Measurements from ENCODE around the gene RPL28. TPM values are rescaled to one million over a fixed set of nuclear protein-coding genes. Genes with fewer than 3 reads are reported as not detected.

RPL28 gene
- total RNA-seq, 3 donors from 2014 or later, result 3,242 to 3,402 (median 3,363) TPM

DNA sequence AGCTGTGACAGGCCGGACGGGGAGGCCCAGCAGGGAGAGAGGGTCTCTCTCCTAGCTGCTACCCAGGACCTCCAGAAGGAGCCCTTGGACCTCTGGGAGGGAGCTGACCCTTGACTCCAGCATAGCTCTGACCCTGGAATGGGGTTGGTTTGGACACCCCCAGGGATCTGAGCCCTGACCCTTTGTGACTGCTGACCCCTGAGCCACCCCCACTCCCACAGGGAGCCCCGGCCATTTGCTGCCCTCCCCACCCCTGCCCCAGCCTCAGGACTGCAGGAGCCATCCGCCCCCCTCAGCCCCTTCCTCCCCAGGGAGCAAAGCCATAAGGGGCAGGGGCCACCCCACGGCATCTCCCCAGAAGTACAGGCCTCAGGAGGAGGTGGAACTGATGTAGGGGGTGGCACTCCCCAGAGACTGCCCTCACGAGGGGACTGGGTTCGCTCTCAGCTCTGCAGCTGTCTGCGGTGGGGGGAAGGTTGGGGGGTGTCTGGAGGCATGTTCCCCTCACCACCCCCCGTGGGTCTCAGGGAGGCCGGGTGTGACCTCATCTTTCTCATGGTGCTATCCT lies 38.2 kb upstream of the RPL28 start:
- ATAC-seq (no peak), DNase-seq (no peak)
- Mint-ChIP-seq H3K9me3 (no peaks in the 10 kb centered on the region), H3K4me1 (ENCODE audit: low read depth) (peaks cover 4% of the 10 kb centered on the region), H3K27me3 (ENCODE audit: low read depth) (peaks cover 23% of the 10 kb centered on the region), H3K4me3 (no peak overlapping the region), H3K36me3 (ENCODE audit: insufficient read depth) (peaks cover 6% of the 10 kb centered on the region)

DNA sequence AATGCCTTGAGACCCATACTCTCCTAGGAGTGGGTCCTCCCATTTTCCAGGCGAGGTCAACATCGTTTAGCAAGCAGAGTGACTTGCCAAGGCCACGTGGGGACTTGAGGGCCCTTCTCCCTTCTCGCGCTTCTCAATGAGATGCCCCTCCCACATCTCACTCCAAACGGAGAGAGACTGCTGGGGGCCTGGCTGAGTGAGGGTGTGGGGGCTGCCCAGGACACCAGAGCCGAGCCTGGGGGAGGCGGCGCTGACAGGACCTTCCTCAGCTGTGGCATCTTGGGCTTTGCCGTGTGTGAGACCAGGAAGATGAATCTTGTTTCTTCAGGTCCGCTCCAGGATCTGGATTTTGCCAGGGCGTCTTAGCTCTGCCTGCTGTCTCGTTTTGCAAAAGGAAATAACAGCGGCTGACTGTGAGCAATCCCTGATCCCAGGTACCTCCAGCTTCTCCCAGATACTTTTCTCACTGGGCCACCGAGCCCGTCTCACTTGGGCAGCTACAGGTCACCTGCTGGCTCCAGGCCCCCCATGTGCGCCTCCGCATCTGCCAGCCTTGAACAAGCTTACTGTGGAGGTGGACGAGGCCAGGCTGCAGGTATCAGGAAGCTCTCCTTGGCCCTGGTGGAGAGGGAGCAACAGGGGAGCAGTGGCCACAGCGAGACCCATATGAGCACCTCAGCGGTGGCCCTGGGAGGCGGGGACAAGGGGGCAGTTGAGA lies 37.3 kb upstream of the RPL28 start:
- H3K9me3 Mint-ChIP-seq, result no peaks in the 10 kb centered on the region
- ATAC-seq (no peak), DNase-seq (no peak)
- peaks cover 14% of the 10 kb centered on the region for H3K4me1 Mint-ChIP-seq (ENCODE audit: low read depth)
- H3K4me3 Mint-ChIP-seq, result no peak overlapping the region
- H3K27me3 Mint-ChIP-seq (ENCODE audit: low read depth), result peaks cover 32% of the 10 kb centered on the region
- H3K36me3 Mint-ChIP-seq (ENCODE audit: insufficient read depth), result peaks cover 6% of the 10 kb centered on the region

DNA sequence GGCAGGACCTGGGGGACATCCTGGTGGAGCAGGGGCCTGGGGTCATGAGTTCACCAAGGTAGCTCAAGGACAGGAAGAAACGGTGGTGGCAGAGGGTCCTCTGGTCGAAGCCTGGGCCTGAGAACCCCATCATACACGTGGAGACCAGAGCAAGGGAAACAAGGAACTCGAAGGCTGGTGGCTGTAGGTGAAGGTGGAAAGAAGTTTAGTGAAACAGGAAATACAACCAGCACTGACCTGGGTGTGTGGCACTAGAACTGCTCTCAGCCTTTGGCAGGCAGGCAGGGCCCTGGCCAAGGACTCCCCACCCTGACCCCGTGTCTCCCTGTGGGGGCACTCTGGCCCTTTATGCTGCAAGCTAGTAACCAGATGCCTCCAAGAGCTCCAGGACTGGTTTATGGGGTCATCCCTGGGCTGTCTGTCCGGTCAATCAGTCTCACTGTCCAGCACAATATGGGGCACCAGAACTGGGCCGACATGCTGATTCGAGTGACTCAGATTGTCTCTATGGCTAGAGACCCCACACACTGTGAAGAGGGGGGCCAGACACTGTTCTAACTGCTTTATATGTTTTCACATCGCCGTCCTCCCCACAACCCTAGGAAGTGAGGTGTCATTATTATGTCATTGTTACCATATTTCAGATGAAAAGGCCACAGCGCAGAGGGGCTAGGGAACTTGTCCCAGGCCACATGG lies 35.0 kb upstream of the RPL28 start:
- Mint-ChIP-seq H3K27me3 (ENCODE audit: low read depth) (peaks cover 38% of the 10 kb centered on the region), H3K36me3 (ENCODE audit: insufficient read depth) (no peaks in the 10 kb centered on the region), H3K4me1 (ENCODE audit: low read depth) (peaks cover 19% of the 10 kb centered on the region), H3K4me3 (no peak overlapping the region), H3K9me3 (no peaks in the 10 kb centered on the region)
- ATAC-seq (no peak), DNase-seq (no peak)

DNA sequence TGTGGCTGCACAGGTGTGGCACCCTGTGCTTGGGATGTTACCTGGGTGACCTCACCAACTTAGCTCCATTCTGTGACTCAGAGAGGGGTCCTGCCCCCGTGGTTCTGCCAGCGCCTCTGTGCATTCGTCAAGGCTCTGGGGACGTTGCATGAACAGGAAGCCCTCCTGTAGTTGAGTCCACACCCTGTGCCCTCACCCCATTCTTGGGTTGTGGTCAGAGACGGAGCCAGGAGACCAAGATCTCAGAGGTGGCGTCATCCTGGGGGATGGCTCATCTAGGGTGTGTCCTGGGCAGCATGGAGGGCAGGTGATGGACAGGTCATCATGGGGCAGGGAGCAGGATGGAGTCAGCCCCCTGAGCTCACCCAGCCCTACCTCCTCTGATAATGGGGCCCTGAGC lies 33.7 kb upstream of the RPL28 start:
- Mint-ChIP-seq H3K27me3 (ENCODE audit: low read depth) (peaks cover 44% of the 10 kb centered on the region), H3K4me3 (no peak overlapping the region), H3K4me1 (ENCODE audit: low read depth) (peaks cover 19% of the 10 kb centered on the region), H3K36me3 (ENCODE audit: insufficient read depth) (no peaks in the 10 kb centered on the region), H3K9me3 (no peaks in the 10 kb centered on the region)
- DNase-seq (no peak), ATAC-seq (no peak)

DNA sequence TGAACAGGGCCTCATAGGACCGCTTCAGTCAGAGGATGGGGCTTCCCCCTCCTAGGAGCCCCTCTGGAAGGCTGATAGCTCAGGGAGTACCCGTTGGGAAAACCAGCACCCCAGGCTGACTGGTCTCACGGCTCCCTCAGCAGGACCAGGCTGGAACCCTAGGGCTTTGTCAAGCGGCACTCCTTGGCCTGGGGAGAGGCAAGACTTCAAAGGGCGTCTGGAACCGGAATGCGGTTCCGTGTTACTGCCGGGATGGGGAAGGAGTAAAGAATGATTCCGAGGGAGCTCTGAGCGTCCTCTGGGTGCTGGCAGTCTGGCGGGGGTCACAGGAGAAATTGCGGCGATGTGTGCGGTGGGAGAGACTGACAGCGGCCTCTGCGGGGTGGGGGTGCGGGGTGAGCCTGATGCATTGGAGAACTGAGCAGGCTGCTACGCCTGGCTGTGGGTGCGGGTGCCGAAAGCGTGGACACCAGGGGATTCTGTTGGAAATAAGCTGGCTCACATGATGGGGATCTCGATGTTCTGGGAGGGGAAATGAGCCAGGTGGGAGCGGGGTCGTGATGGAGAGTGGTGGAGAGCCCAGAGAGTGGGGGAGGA lies 33.1 kb upstream of the RPL28 start:
- Mint-ChIP-seq H3K9me3 (no peaks in the 10 kb centered on the region), H3K4me1 (ENCODE audit: low read depth) (peaks cover 19% of the 10 kb centered on the region), H3K4me3 (peak overlapping the region; percentile 52), H3K36me3 (ENCODE audit: insufficient read depth) (no peaks in the 10 kb centered on the region), H3K27me3 (ENCODE audit: low read depth) (peaks cover 50% of the 10 kb centered on the region)
- DNase-seq (no peak), ATAC-seq (no peak)

DNA sequence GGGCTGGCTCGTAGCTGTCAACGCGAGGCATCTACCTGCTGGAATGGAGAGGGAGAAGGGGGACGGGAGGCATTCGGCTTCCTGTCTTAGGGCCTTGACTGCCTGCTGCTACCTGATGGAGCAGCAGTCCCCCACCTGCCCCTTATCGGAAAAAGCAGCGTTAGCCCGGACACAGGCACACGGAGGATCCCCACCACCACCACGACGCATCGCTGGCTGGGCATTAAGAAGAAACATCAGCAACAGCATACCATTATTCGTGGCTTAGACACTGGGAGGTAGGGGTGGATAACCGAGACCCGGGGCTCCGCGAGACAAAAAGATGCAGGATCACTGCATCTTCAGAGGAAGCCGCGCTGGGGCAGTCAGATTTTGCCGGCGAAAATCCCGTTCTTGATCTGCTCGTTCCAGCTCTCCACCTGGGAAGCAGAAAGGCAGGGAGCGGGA lies 32.4 kb upstream of the RPL28 start:
- H3K27me3 Mint-ChIP-seq (ENCODE audit: low read depth), result peaks cover 50% of the 10 kb centered on the region
- ATAC-seq (peak in 1 of 2 donors; percentile 16), DNase-seq (no peak)
- no peaks in the 10 kb centered on the region for H3K9me3 Mint-ChIP-seq
- no peaks in the 10 kb centered on the region for H3K36me3 Mint-ChIP-seq (ENCODE audit: insufficient read depth)
- H3K4me1 Mint-ChIP-seq (ENCODE audit: low read depth), result peaks cover 19% of the 10 kb centered on the region
- H3K4me3 Mint-ChIP-seq, result peak overlapping the region; percentile 75

DNA sequence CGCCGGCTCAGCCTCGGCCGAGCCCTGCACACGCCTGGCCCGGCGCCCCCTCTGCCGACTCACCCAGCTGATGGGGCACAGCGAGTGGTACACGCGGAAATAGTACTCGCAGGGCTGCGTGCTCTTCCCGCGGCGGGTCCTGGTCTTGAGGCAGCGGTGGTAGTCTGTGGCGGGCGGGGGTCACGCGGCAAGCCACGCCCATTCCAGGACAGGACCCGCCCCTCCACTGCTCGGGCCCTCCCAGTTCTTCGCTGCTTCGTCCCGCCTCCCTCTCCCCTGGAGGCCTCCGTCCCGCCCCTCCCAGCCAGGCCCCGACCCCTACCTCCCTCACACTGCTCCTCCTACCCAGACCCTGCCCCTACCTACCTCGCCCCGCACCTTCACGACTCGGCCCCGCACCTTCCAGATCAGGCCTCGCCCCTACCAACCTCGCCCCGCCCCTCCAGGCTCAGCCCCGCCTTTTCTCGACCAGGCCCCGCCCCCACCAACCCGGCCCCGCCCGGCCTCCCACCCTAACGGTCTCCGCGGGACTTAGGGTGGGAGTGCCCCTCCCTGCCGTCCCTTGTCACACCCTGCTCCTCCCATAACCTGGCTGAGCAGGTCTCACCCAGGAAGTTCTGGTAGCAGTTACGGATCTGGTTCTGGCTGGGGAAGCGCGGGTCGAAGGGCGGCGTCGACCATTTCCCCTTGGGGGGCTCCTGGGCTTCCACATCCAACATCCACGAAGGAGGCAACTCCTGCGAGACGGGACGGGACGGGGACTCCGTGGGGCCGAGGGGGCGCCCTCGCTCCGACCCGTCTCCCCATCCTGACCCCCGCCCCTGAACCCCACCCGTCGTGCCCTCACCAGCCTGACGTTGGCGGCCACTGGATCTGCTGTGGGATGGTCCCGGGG lies 31.7 kb upstream of the RPL28 start:
- no peaks in the 10 kb centered on the region for H3K9me3 Mint-ChIP-seq
- peaks cover 19% of the 10 kb centered on the region for H3K4me1 Mint-ChIP-seq (ENCODE audit: low read depth)
- peaks cover 53% of the 10 kb centered on the region for H3K27me3 Mint-ChIP-seq (ENCODE audit: low read depth)
- peak; percentile 84 to 85 for ATAC-seq
- H3K36me3 Mint-ChIP-seq (ENCODE audit: insufficient read depth), result no peaks in the 10 kb centered on the region
- peak; percentile 48 for DNase-seq
- peak overlapping the region; percentile 75 for H3K4me3 Mint-ChIP-seq

DNA sequence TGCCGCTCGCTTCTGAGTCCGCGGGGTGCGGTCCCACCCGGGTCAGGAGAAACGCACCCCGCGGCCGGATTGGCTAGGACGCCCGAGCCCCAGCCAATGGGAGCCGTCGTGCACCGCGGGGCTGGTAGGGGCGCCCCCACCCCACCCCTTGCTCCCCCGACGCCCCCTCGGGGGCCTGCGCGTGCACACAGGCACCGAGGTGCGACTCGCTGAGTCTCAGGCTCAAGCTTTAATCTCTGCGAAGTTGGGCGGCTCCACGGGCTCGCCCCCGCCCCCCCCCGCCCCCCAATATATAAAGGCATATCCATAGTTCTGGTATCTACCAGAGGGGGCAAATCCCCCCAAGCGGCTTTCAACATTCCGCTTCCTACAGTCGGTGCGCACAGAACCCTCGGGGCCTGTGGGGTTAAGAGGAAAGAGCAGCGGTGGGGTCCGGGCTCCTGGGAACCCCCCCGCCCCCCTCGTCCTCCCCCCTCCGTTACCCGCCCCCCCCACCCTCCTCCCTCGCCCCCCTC lies 31.0 kb upstream of the RPL28 start, which contains the start of gene COX6B2:
COX6B2 (minus strand) TSS at position 22 of the 515 bp plus-strand sequence. CDS start 198 bp downstream, outside the sequence.
- Mint-ChIP-seq H3K9me3 (no peaks in the 10 kb centered on the region), H3K4me1 (ENCODE audit: low read depth) (peaks cover 19% of the 10 kb centered on the region), H3K36me3 (ENCODE audit: insufficient read depth) (no peaks in the 10 kb centered on the region), H3K27me3 (ENCODE audit: low read depth) (peaks cover 53% of the 10 kb centered on the region), H3K4me3 (peak within 1 kb of the TSS; percentile 75)
- ATAC-seq (no peak), DNase-seq (no peak)

DNA sequence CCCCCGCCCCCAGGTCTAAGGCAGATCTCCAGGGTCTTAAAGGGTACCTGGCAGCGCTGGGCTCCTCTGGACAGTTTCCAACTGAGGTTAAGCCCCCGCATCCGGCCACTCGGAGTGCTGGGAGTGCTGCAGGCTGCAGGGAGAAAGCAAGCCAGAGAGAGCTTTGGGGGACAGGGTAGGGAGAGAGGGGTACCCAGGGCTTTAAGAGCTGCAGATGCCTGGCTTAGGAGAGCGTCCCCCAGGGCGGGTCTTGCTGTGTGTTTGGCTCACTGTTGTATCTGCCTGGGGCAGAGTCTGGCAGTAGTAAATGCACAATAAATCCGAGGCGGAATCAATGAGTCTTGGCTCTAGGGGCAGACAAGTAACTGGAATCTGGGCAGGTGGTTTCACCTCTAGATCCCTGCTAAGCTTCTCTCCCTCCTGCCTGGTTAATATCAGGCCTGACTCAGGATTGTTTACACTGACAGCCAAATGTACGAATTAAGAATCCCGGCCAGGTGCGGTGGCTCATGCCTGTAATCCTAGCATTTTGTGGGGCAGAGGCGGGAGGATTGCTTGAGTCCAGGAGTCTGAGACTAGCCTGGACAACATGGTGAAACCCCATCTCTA lies 30.4 kb upstream of the RPL28 start:
- ATAC-seq (no peak), DNase-seq (no peak)
- no peaks in the 10 kb centered on the region for H3K9me3 Mint-ChIP-seq
- H3K4me3 Mint-ChIP-seq, result no peak overlapping the region
- peaks cover 19% of the 10 kb centered on the region for H3K4me1 Mint-ChIP-seq (ENCODE audit: low read depth)
- peaks cover 52% of the 10 kb centered on the region for H3K27me3 Mint-ChIP-seq (ENCODE audit: low read depth)
- no peaks in the 10 kb centered on the region for H3K36me3 Mint-ChIP-seq (ENCODE audit: insufficient read depth)

DNA sequence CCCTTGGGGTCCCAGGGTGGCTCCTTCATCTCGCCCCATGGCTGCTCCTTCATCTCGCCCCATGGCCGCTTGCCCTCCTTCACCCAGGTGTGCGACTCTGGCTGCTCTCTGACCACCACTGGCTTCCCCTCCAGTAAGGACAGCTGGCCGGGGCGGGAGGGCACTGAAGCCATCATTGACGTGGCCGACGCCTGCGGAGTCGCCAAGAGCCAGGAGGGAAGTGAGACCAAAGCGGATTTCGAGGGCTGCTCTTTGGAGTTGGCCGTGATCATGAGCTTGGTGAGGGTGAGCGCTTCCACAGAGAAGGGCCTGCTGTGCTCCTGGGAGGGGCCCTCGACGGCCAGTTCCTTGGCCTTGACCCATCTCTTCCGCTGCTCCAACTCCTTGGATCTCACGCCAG lies 27.2 kb upstream of the RPL28 start:
- Mint-ChIP-seq H3K4me3 (no peak overlapping the region), H3K9me3 (no peaks in the 10 kb centered on the region), H3K36me3 (ENCODE audit: insufficient read depth) (no peaks in the 10 kb centered on the region), H3K27me3 (ENCODE audit: low read depth) (peaks cover 21% of the 10 kb centered on the region), H3K4me1 (ENCODE audit: low read depth) (peaks cover 6% of the 10 kb centered on the region)
- DNase-seq (no peak), ATAC-seq (no peak)

DNA sequence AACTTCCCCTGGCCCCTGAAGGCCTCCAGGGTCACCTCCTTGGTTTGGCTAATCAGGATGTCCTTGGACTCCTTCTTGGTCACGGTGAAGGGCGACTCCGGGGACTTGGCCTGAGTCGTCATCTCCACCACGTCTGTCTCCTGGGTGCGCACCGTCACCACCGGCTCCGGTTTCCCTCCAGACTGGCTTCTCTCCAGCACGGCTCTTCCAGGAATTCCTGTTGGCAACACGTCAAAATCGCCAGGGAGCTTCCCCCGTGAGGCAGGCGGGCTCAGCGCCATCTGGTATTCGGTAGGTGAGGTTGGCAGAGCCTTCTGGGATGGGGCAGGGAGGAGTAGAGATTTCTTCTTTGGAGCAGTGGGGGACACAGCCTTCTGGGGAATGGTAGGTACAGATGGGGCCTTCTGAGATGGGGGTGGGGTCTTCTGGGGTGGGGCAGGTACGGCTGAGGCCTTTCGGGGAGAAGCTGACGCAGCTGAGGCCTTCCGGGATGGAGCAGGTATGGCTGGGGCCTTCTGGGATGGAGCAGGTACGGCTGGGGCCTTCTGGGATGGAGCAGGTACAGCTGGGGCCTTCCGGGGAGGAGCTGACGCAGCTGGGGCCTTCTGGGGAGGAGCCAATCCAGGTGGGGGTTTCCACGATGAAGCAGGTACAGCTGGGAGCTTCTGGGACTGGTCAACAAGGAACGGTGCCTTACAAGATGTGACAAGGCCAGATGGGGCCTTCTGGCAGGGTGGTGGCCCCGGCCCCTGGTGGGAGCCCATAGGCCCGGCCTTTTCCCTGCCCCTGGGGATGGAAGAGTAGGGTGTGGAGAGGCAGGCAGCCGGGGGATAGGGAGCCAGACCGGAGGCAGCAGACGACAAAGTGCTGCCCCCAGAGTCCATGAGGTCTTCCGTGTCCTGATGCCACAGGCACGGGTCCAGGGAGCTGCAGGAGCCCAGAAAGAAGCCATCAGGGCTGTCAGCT lies 26.5 kb upstream of the RPL28 start:
- Mint-ChIP-seq H3K36me3 (ENCODE audit: insufficient read depth) (no peaks in the 10 kb centered on the region), H3K9me3 (no peaks in the 10 kb centered on the region), H3K4me3 (no peak overlapping the region), H3K27me3 (ENCODE audit: low read depth) (peaks cover 18% of the 10 kb centered on the region), H3K4me1 (ENCODE audit: low read depth) (peaks cover 2% of the 10 kb centered on the region)
- ATAC-seq (no peak), DNase-seq (no peak)

DNA sequence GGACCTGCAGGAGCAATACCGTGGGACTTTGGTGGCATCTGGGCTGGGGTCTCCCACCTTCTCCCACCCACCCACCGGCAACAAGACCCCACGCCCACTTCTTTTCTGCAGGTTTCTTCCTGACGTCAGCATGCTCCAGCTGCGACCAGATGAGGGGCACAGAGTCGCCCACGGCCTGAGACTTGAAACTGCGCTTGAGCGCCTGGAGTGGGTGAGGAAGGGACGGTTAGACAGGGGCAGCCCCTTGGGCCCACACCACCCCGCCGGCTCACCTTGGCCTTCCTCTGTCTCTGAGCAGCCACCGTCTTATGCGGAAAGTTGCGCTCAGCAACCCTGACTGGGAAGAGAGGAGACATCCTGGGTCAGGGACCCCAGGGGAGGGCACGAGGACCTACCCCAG lies 24.8 kb upstream of the RPL28 start:
- no peak overlapping the region for H3K4me3 Mint-ChIP-seq
- ATAC-seq, result no peak
- no peak for DNase-seq
- H3K4me1 Mint-ChIP-seq (ENCODE audit: low read depth), result no peaks in the 10 kb centered on the region
- no peaks in the 10 kb centered on the region for H3K36me3 Mint-ChIP-seq (ENCODE audit: insufficient read depth)
- no peaks in the 10 kb centered on the region for H3K9me3 Mint-ChIP-seq
- H3K27me3 Mint-ChIP-seq (ENCODE audit: low read depth), result peaks cover 15% of the 10 kb centered on the region
